Pancreas (tissue), 10 donors: Measurements from ENCODE around the gene MUC5AC. TPM values are rescaled to one million over a fixed set of nuclear protein-coding genes. Genes with fewer than 3 reads are reported as not detected.
A peak's percentile ranks its signal among the peaks of the same experiment; 100 is the strongest.
"Not testable (repeated sequence)": the region's sequence is repeated elsewhere in the genome, so short reads cannot be mapped to it uniquely, and the experiment has no call there.

Experiments
- ATAC-seq, 4 donors: fragments of 200-7000 bp; cut with Tn5 transposase; one replicate each; pipeline versions ENCODE4 v1.8.0 to v1.9.1; 2020; ENCODE audit warnings: mild to moderate bottlenecking in 4 of 4, moderate library complexity in 4 of 4
- DNase-seq, 6 donors: peaks; one replicate each; pipeline ENCODE4 v3.0.0-alpha.2; 2020
- FAIRE-seq: peaks from 2 replicates; lab custom pipeline; 2012; peaks lifted over from hg19 to GRCh38; lab: Jason Lieb, UNC
- H3K27ac ChIP-seq, 4 donors: fragments of 200-600 bp; sonication (generic); 1 replicate in 3 of 4; 2 replicates in 1 of 4; pipeline versions ENCODE4 v1.5.0 to v1.8.0; 2020
- H3K27me3 ChIP-seq, 4 donors: fragments of 200-600 bp; one replicate each; pipeline ENCODE4 v1.8.0; 2021
- H3K36me3 ChIP-seq, 3 donors: fragments of 200-600 bp; sonication (generic) in 1 of 3; one replicate each; pipeline versions ENCODE4 v1.5.0 to v1.8.0; 2020 to 2021
- H3K4me1 ChIP-seq, 3 donors: fragments of 200-600 bp; one replicate each; pipeline ENCODE4 v1.8.0; 2021
- H3K4me3 ChIP-seq, 4 donors: fragments of 200-600 bp; sonication (generic) in 2 of 4; one replicate each; pipeline versions ENCODE4 v1.5.0 to v1.8.0; 2020 to 2021
- H3K9me3 ChIP-seq, 4 donors: fragments of 200-600 bp; one replicate each; pipeline ENCODE4 v1.8.0; 2021
- CTCF ChIP-seq, 4 donors: fragments of 200-600 bp; sonication (generic) in 3 of 4; IDR thresholded peaks; one replicate each; pipeline versions ENCODE4 v1.5.0 to v1.8.0; 2021; ENCODE audit warnings: antibody characterized with exemption in 4 of 4
- WGBS, 2 donors: extraction: QIAGEN DNeasy Blood & Tissue Kit; methylation state at CpG; one replicate each; pipeline ENCODE4 v1.1.7; 2013; 5-methylcytosine and 5-hydroxymethylcytosine counted together
- intact Hi-C, 3 donors: fragments of 100-400 bp; cut with DNase I; formaldehyde crosslinking; loops; one replicate each; pipeline versions ENCODE4 v1.11.1 to v1.14.2; 2022
- polyA plus RNA-seq, 2 donors: library from polyadenylated mRNA; stranded (reverse); fragments of 200-250 nt; gene quantifications; one replicate each; pipeline ENCODE4 v1.2.3, GENCODE V29; 2013
- total RNA-seq, 6 donors: library from RNA; stranded (reverse); fragmentation: NEBNext Ultra II Directional in 4 of 6; extraction: Animal tissue kit (Norgen Biotek cat#: 25700) in 4 of 6; gene quantifications; one replicate each; pipeline versions ENCODE4 v1.2.1 to v1.2.4, GENCODE V29; 2021 to 2023
- donor health status: healthy with polysubstance abuse.
- donor health status: DM: no; HTN: no; CAD: no; lungs with moderate emphysema.
- donor health status: DM: no; HTN: no; CAD: no.
- donor health status: control.
- donor health status: control.
- donor health status: Bipolar disorder and iron deficiency.
- donor health status: DM: yes; HTN: yes; CAD: no.
- donor health status: DM: no; HTN: no; CAD: no.
- donor health status: DM: no; HTN: no; CAD: no.
- donor health status: DM: yes; HTN: yes; CAD: no.

MUC5AC gene
- total and polyA plus RNA-seq, 8 donors = 0.02 to 4.2 (median 0.04) TPM; not detected in 5

GRCh38 chr11:1238767-1239595 lies 81.2 kb downstream of the MUC5AC start:
- H3K9me3 ChIP-seq = no peaks in the 10 kb centered on the region
- 36 to 48% methylated on average over 34 of the region's 34 CpGs for WGBS, 2 donors
- H3K36me3 ChIP-seq = no peaks in the 10 kb centered on the region
- DNase-seq (peak; percentile 59 to 92 (median 78)), ATAC-seq (peak; percentile 67 to 98 (median 84)), FAIRE-seq (no peak)
- intact Hi-C loops = no loop called here
- H3K27ac ChIP-seq = no peak overlapping the region
- H3K4me1 ChIP-seq = no peaks in the 10 kb centered on the region
- no peaks in the 10 kb centered on the region for H3K27me3 ChIP-seq
- no peak overlapping the region for H3K4me3 ChIP-seq
- no peak for TF ChIP-seq CTCF (IDR thresholded peaks at IDR 0.05)

- DNase-seq = no peak
- Histone ChIP-seq H3K4me3 (no peak overlapping the region), H3K27ac (no peak overlapping the region), H3K36me3 (no peaks in the 10 kb centered on the region), H3K4me1 (no peaks in the 10 kb centered on the region), H3K27me3 (no peaks in the 10 kb centered on the region), H3K9me3 (no peaks in the 10 kb centered on the region)
- no peak for FAIRE-seq
- ATAC-seq = no peak
- TF ChIP-seq CTCF (IDR thresholded peaks at IDR 0.05) = no peak
- 90 to 91% methylated on average over 21 to 23 of the region's 23 CpGs for WGBS, 2 donors
- intact Hi-C loops = no loop called here
Measured at GRCh38 chr11:1239596-1240205, 81.9 kb downstream of the MUC5AC start.

- H3K4me1 ChIP-seq = no peaks in the 10 kb centered on the region
- no peak overlapping the region for H3K4me3 ChIP-seq
- WGBS, 2 donors = 92% methylated on average over 25 of the region's 25 CpGs
- no peak overlapping the region for H3K27ac ChIP-seq
- DNase-seq (no peak), ATAC-seq (no peak), FAIRE-seq (no peak)
- no peaks in the 10 kb centered on the region for H3K27me3 ChIP-seq
- intact Hi-C loops = no loop called here
- H3K9me3 ChIP-seq = no peaks in the 10 kb centered on the region
- no peak for TF ChIP-seq CTCF (IDR thresholded peaks at IDR 0.05)
- H3K36me3 ChIP-seq = no peaks in the 10 kb centered on the region
Measured at GRCh38 chr11:1240771-1241170, 83.0 kb downstream of the MUC5AC start.

- no peaks in the 10 kb centered on the region for H3K27me3 ChIP-seq
- 92 to 94% methylated on average over 20 of the region's 20 CpGs for WGBS, 2 donors
- no peaks in the 10 kb centered on the region for H3K9me3 ChIP-seq
- DNase-seq (no peak), FAIRE-seq (no peak), ATAC-seq (no peak)
- H3K4me3 ChIP-seq = no peak overlapping the region
- no peak for TF ChIP-seq CTCF (IDR thresholded peaks at IDR 0.05)
- H3K27ac ChIP-seq = no peak overlapping the region
- H3K4me1 ChIP-seq = no peaks in the 10 kb centered on the region
- intact Hi-C loops = no loop called here
- no peaks in the 10 kb centered on the region for H3K36me3 ChIP-seq
Measured at GRCh38 chr11:1241706-1242105, 84.0 kb downstream of the MUC5AC start.

- no peak for FAIRE-seq
- no peak overlapping the region for H3K4me3 ChIP-seq
- WGBS, 2 donors = 92 to 94% methylated on average over 20 of the region's 20 CpGs
- no peak for TF ChIP-seq CTCF (IDR thresholded peaks at IDR 0.05)
- H3K27ac ChIP-seq = no peak overlapping the region
- H3K36me3 ChIP-seq = no peaks in the 10 kb centered on the region
- H3K4me1 ChIP-seq = no peaks in the 10 kb centered on the region
- H3K27me3 ChIP-seq = no peaks in the 10 kb centered on the region
- DNase-seq = no peak
- ATAC-seq = no peak
- intact Hi-C loops = no loop called here
- no peaks in the 10 kb centered on the region for H3K9me3 ChIP-seq
Measured at GRCh38 chr11:1242289-1242688, 84.5 kb downstream of the MUC5AC start.

- H3K4me3 ChIP-seq, ATAC-seq, H3K36me3 ChIP-seq, H3K27me3 ChIP-seq, FAIRE-seq, H3K9me3 ChIP-seq, DNase-seq, H3K27ac ChIP-seq, intact Hi-C loops, H3K4me1 ChIP-seq: not testable (repeated sequence)
- 88 to 94% methylated on average over 5 to 8 of the region's 11 CpGs for WGBS, 2 donors
Measured at GRCh38 chr11:1242751-1243150, 85.0 kb downstream of the MUC5AC start.

- H3K27ac ChIP-seq, ATAC-seq, H3K4me1 ChIP-seq, H3K27me3 ChIP-seq, intact Hi-C loops, H3K9me3 ChIP-seq, H3K4me3 ChIP-seq, FAIRE-seq, DNase-seq, H3K36me3 ChIP-seq: not testable (repeated sequence)
- 90 to 93% methylated on average over 11 to 12 of the region's 18 CpGs for WGBS, 2 donors
Measured at GRCh38 chr11:1243521-1243920, 85.8 kb downstream of the MUC5AC start.
